Parathyroid adenoma (tissue), 2 donors: Measurements from ENCODE around the gene SCARB2.

Experiments used
- H2AFZ ChIP-seq: fragments of 300-600 bp; sonication (generic); one replicate; pipeline ENCODE4 v1.7.0; 2017; ENCODE audit warnings: antibody characterized with exemption, mild to moderate bottlenecking
- H3K27ac ChIP-seq: fragments of 300-600 bp; sonication (generic); one replicate; pipeline ENCODE4 v1.7.0; 2017
- H3K27me3 ChIP-seq: fragments of 300-600 bp; sonication (generic); one replicate; pipeline ENCODE4 v1.7.0; 2017; ENCODE audit warnings: low read length; ENCODE audit not compliant: control insufficient read depth, insufficient read depth
- H3K36me3 ChIP-seq: fragments of 300-600 bp; sonication (generic); one replicate; pipeline ENCODE4 v1.7.0; 2017; ENCODE audit warnings: low read length; ENCODE audit not compliant: control insufficient read depth, insufficient read depth
- H3K4me1 ChIP-seq: fragments of 300-600 bp; sonication (generic); one replicate; pipeline ENCODE4 v1.7.0; 2017; ENCODE audit warnings: control low read depth
- H3K4me2 ChIP-seq: fragments of 300-600 bp; sonication (generic); one replicate; pipeline ENCODE4 v1.7.0; 2017; ENCODE audit warnings: low read length
- H3K4me3 ChIP-seq: fragments of 300-600 bp; sonication (generic); one replicate; pipeline ENCODE4 v1.7.0; 2017; ENCODE audit warnings: low read depth, low read length
- H3K79me2 ChIP-seq: fragments of 300-600 bp; sonication (generic); one replicate; pipeline ENCODE4 v1.7.0; 2017; ENCODE audit warnings: control low read depth
- H3K9ac ChIP-seq: fragments of 300-600 bp; sonication (generic); one replicate; pipeline ENCODE4 v1.7.0; 2017; ENCODE audit warnings: mild to moderate bottlenecking
- H3K9me3 ChIP-seq: fragments of 300-600 bp; sonication (generic); one replicate; pipeline ENCODE4 v1.7.0; 2017; ENCODE audit warnings: low read length; ENCODE audit not compliant: control insufficient read depth
- CTCF ChIP-seq: fragments of 300-600 bp; sonication (generic); IDR thresholded peaks from one replicate; pipeline ENCODE4 v1.7.0; 2017; ENCODE audit warnings: antibody characterized with exemption, mild to moderate bottlenecking
- donor health status: primary hyperparathyroidism.

The SCARB2 gene

GRCh38 chr4:76166480-76166879 is 47.1 kb downstream of the SCARB2 start:
- no peak overlapping the region for H2AFZ ChIP-seq
- no peaks in the 10 kb centered on the region for H3K9me3 ChIP-seq
- H3K4me2 ChIP-seq, result no peak overlapping the region
- H3K27me3 ChIP-seq, result no peaks in the 10 kb centered on the region
- no peaks in the 10 kb centered on the region for H3K4me1 ChIP-seq
- no peaks in the 10 kb centered on the region for H3K79me2 ChIP-seq
- H3K9ac ChIP-seq, result no peak overlapping the region
- H3K27ac ChIP-seq, result no peak overlapping the region
- TF ChIP-seq CTCF, result no peak
- no peaks in the 10 kb centered on the region for H3K36me3 ChIP-seq
- H3K4me3 ChIP-seq, result no peak overlapping the region

GRCh38 chr4:76160355-76160754 is 53.3 kb downstream of the SCARB2 start:
- Histone ChIP-seq H3K27me3 (no peaks in the 10 kb centered on the region), H3K9ac (no peak overlapping the region), H3K9me3 (no peaks in the 10 kb centered on the region), H2AFZ (no peak overlapping the region), H3K4me1 (peaks cover 2% of the 10 kb centered on the region), H3K27ac (no peak overlapping the region), H3K4me3 (no peak overlapping the region), H3K36me3 (no peaks in the 10 kb centered on the region), H3K4me2 (no peak overlapping the region), H3K79me2 (no peaks in the 10 kb centered on the region)
- no peak for TF ChIP-seq CTCF

- Histone ChIP-seq H3K36me3 (no peaks in the 10 kb centered on the region), H3K9me3 (no peaks in the 10 kb centered on the region), H3K9ac (no peak overlapping the region), H3K79me2 (no peaks in the 10 kb centered on the region), H3K4me2 (peak overlapping the region; percentile 23), H3K27me3 (no peaks in the 10 kb centered on the region), H3K4me3 (no peak overlapping the region), H2AFZ (no peak overlapping the region), H3K27ac (no peak overlapping the region), H3K4me1 (peaks cover 2% of the 10 kb centered on the region)
- no peak for TF ChIP-seq CTCF
Measured at GRCh38 chr4:76156635-76157034, 57.0 kb downstream of the SCARB2 start.

- no peaks in the 10 kb centered on the region for H3K9me3 ChIP-seq
- H3K27me3 ChIP-seq, result no peaks in the 10 kb centered on the region
- H3K4me1 ChIP-seq, result peaks cover 2% of the 10 kb centered on the region
- H3K4me2 ChIP-seq, result no peak overlapping the region
- H2AFZ ChIP-seq, result no peak overlapping the region
- H3K79me2 ChIP-seq, result no peaks in the 10 kb centered on the region
- no peak for TF ChIP-seq CTCF
- no peaks in the 10 kb centered on the region for H3K36me3 ChIP-seq
- no peak overlapping the region for H3K9ac ChIP-seq
- no peak overlapping the region for H3K4me3 ChIP-seq
- no peak overlapping the region for H3K27ac ChIP-seq
Measured at GRCh38 chr4:76155979-76156378, 57.6 kb downstream of the SCARB2 start.

GRCh38 chr4:76153356-76153755 is 60.3 kb downstream of the SCARB2 start:
- no peaks in the 10 kb centered on the region for H3K79me2 ChIP-seq
- H3K4me2 ChIP-seq, result no peak overlapping the region
- H3K4me1 ChIP-seq, result peaks cover 2% of the 10 kb centered on the region
- H3K27me3 ChIP-seq, result no peaks in the 10 kb centered on the region
- no peak overlapping the region for H3K4me3 ChIP-seq
- H3K27ac ChIP-seq, result no peak overlapping the region
- H3K9ac ChIP-seq, result no peak overlapping the region
- no peak for TF ChIP-seq CTCF
- no peaks in the 10 kb centered on the region for H3K36me3 ChIP-seq
- no peak overlapping the region for H2AFZ ChIP-seq
- H3K9me3 ChIP-seq, result no peaks in the 10 kb centered on the region
